HEK293T (cell line): ENCODE measurements around the gene SLC39A12.
"Not testable (repeated sequence)": the region's sequence is repeated elsewhere in the genome, so short reads cannot be mapped to it uniquely, and the experiment has no call there.

Experiments
- CTCF ChIA-PET: fragments of 350-600 bp; formaldehyde crosslinking; extraction: SDS; loops from one replicate; lab custom pipeline; 2021; ENCODE audit warnings: antibody characterized with exemption, inconsistent platforms; lab: Yijun Ruan, JAX
- POLR2A ChIA-PET: fragments of 350-600 bp; formaldehyde crosslinking; extraction: SDS; loops from one replicate; lab custom pipeline; 2020; ENCODE audit warnings: antibody characterized with exemption, inconsistent platforms; lab: Yijun Ruan, JAX
- DNase-seq: peaks from one replicate; pipeline ENCODE4 v3.0.0; 2012; ENCODE audit warnings: mixed read lengths; ENCODE audit errors: extremely low spot score
- ARNT ChIP-seq: fragments of 450-650 bp; IDR thresholded peaks from 2 replicates; pipeline ENCODE4 v1.6.1; 2017; ENCODE audit warnings: mild to moderate bottlenecking
- BHLHE40 ChIP-seq: fragments of 450-650 bp; IDR thresholded peaks from 2 replicates; pipeline ENCODE4 v1.6.1; 2016; ENCODE audit warnings: mild to moderate bottlenecking, moderate library complexity, borderline replicate concordance
- CTBP1 ChIP-seq: fragments of 450-650 bp; IDR thresholded peaks from 2 replicates; pipeline ENCODE4 v1.6.1; 2016; ENCODE audit warnings: borderline replicate concordance
- ELF4 ChIP-seq: fragments of 450-650 bp; IDR thresholded peaks from 2 replicates; pipeline ENCODE4 v1.6.1; 2017; ENCODE audit warnings: antibody characterized with exemption
- FOXA1 ChIP-seq: fragments of 450-650 bp; IDR thresholded peaks from 2 replicates; pipeline ENCODE4 v1.6.1; 2016; ENCODE audit warnings: mild to moderate bottlenecking
- FOXK2 ChIP-seq: fragments of 450-650 bp; IDR thresholded peaks from 2 replicates; pipeline ENCODE4 v1.6.1; 2016; ENCODE audit warnings: mild to moderate bottlenecking
- FOXM1 ChIP-seq: fragments of 450-650 bp; IDR thresholded peaks from 2 replicates; pipeline ENCODE4 v1.6.1; 2017; ENCODE audit warnings: mild to moderate bottlenecking, borderline replicate concordance
- HDGF ChIP-seq: fragments of 450-650 bp; IDR thresholded peaks from 2 replicates; pipeline ENCODE4 v1.6.1; 2017; ENCODE audit warnings: antibody characterized with exemption, borderline replicate concordance
- L3MBTL2 ChIP-seq: fragments of 450-650 bp; conservative IDR thresholded peaks from 2 replicates; pipeline ENCODE4 v1.6.1; 2016; ENCODE audit warnings: mild to moderate bottlenecking
- LEF1 ChIP-seq: fragments of 450-650 bp; IDR thresholded peaks from 2 replicates; pipeline ENCODE4 v1.6.1; 2017; ENCODE audit warnings: mild to moderate bottlenecking, borderline replicate concordance
- NFRKB ChIP-seq: fragments of 450-650 bp; IDR thresholded peaks from 2 replicates; pipeline ENCODE4 v1.6.1; 2016; ENCODE audit warnings: mild to moderate bottlenecking, moderate library complexity
- SP1 ChIP-seq: fragments of 450-650 bp; IDR thresholded peaks from 2 replicates; pipeline ENCODE4 v1.6.1; 2017
- SUZ12 ChIP-seq: fragments of 450-650 bp; IDR thresholded peaks from 2 replicates; pipeline ENCODE4 v1.6.1; 2016; ENCODE audit warnings: mild to moderate bottlenecking
- TARDBP ChIP-seq: fragments of 450-650 bp; IDR thresholded peaks from 2 replicates; pipeline ENCODE4 v1.6.1; 2016
- ZNF384 ChIP-seq: fragments of 450-650 bp; IDR thresholded peaks from 2 replicates; pipeline ENCODE4 v1.6.1; 2016
- TF ChIP-seq, protein P1 (sequence below): fragments of 450-650 bp; IDR thresholded peaks from 2 replicates; pipeline ENCODE4 v1.6.1; 2016

Gene SLC39A12

DNA sequence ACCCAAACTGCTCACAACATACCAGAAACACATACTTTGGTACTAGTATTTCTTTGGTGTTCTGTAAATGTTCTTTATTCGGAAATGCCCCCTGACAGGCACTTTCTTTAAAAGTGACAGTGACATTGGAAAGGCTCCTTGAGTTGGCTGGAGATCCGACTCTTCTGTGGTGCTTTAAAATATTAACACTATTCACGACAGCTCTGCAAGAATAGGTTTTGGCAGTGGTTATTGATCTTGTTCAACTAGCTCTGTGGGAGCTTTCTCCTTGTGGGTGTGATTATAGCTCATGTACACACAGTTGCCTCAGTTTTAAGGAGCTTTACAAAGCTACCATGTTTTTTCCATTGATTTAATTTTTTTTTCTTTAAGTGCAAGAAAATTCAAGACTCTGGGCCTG lies 30.3 kb upstream of the SLC39A12 start:
- ChIA-PET POLR2A (no interaction called here), CTCF (no interaction called here)
- DNase-seq, result no peak
- no peak for TF ChIP-seq SUZ12
- TF ChIP-seq, protein P1, sequence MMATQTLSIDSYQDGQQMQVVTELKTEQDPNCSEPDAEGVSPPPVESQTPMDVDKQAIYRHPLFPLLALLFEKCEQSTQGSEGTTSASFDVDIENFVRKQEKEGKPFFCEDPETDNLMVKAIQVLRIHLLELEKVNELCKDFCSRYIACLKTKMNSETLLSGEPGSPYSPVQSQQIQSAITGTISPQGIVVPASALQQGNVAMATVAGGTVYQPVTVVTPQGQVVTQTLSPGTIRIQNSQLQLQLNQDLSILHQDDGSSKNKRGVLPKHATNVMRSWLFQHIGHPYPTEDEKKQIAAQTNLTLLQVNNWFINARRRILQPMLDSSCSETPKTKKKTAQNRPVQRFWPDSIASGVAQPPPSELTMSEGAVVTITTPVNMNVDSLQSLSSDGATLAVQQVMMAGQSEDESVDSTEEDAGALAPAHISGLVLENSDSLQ, result no peak
- no peak for TF ChIP-seq L3MBTL2
- no peak for TF ChIP-seq FOXM1
- TF ChIP-seq SP1, result no peak
- no peak for TF ChIP-seq ELF4
- no peak for TF ChIP-seq TARDBP
- TF ChIP-seq ZNF384, result no peak
- no peak for TF ChIP-seq NFRKB
- TF ChIP-seq CTBP1, result no peak
- no peak for TF ChIP-seq LEF1
- no peak for TF ChIP-seq HDGF
- TF ChIP-seq FOXA1, result no peak
- no peak for TF ChIP-seq FOXK2
- no peak for TF ChIP-seq BHLHE40

DNA sequence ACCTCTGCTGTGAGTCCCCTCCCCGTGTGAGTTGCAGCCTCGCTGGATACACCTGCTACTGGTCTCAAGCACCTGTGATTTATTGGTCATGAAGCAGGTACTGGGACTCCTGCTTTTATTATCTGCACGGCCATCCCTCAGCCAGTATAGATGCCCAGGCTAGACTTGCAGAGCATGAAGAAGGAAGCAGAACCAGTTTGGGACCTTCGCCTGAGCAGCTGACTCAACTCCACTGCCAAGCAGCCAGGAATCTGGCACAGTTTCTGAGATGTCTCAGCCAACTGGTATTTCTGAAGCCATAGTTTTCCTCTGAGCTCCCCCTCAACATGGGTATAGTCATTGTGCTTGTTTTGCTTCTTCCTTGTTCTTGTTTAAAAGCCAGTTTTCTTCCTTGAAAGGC lies 28.0 kb upstream of the SLC39A12 start:
- no peak for DNase-seq
- ChIA-PET CTCF (no interaction called here), POLR2A (no interaction called here)
- TF ChIP-seq FOXA1, result no peak
- no peak for TF ChIP-seq SP1
- no peak for TF ChIP-seq BHLHE40
- no peak for TF ChIP-seq LEF1
- TF ChIP-seq FOXK2, result no peak
- no peak for TF ChIP-seq FOXM1
- no peak for TF ChIP-seq SUZ12
- no peak for TF ChIP-seq ZNF384
- no peak for TF ChIP-seq TARDBP
- no peak for TF ChIP-seq ELF4
- TF ChIP-seq HDGF, result no peak
- TF ChIP-seq, protein P1, result no peak

DNA sequence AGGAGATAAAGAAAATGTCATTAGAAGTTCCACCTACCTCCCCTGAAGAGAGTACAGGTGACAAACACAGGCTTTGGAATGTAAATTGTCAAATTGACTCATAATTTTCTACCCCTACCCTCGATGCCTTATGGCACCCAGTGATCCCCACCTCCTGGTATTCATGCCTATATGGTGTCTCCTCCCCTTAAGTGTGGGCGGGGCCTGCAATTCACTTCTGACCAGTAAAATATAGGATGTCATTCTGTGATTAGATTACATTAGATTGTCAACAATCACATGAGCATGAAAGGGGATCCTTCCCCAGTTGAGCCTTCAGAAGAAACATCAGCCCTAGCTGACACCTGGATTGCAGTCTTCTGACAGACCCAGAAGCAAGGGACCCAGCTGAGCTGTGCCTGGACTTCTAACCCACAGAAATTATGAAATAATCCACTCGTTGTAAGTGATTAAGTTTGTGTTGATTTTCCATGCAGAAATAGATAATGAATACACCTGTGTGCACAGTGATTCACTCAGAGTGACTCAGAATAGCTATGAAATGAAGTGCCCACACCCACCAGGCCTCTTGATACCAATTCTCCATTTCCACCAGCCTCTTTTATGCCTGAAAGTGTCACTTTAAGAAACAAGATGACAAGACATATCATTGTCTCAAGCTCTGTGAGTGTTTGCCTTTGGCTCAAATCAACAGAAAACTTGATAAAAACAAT lies 8.5 kb upstream of the SLC39A12 start:
- ChIA-PET CTCF (interaction anchor here (0.6 kb wide), 1 partner anchor 45 kb away, joined by 3 read pairs; no protein-coding TSS in a partner anchor), POLR2A (no interaction called here)
- TF ChIP-seq ARNT (no peak), SP1 (no peak), HDGF (no peak), ZNF384 (no peak), ELF4 (no peak), CTBP1 (no peak), NFRKB (no peak), FOXA1 (no peak), BHLHE40 (no peak), FOXM1 (no peak), FOXK2 (no peak), LEF1 (no peak), L3MBTL2 (no peak), SUZ12 (no peak)
- TF ChIP-seq, protein P1, result no peak

DNA sequence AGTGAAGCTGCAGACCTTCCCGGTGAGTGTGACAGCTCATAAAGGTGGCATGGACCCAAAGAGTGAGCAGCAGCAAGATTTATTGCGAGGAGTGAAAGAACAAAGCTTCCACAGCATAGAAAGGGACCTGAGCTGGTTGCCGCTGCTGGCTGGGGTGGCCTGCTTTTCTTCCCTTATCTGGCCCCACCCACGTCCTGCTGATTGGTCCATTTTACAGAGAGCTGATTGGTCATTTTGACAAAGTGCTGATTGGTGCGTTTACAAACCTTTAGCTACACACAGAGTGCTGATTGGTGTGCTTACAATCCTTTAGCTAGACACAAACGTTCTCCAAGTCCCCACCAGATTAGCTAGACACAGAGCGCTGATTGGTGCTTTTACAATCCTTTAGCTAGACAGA lies 1.4 kb upstream of the SLC39A12 start:
- CTCF ChIA-PET, DNase-seq, POLR2A ChIA-PET: not testable (repeated sequence)

More for the DNA sequence above, 8.5 kb upstream of the SLC39A12 start:
- DNase-seq, result no peak

DNA sequence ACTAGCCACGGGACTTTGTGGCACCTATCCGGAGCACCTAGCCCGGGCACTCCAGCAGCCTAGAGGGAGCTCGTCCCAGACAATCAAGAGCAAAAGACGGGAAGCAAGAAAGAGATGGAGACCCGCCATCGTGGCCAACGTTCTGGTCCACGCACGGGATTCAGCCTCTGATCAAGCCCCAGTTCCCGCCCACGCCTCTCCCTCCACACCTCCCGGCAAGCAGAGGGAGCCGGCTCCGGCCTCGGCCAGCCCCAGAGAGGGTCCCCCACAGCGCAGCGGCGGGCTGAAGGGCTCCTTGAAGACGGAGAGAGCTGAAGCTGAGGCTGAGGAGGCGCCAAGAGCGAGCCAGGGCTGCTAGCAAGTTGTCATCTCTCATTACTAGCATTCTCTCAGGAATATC lies 992 bp upstream of the SLC39A12 start:
- ChIA-PET POLR2A (no interaction called here), CTCF (no interaction called here)
- DNase-seq, result no peak
- TF ChIP-seq L3MBTL2 (no peak), FOXK2 (no peak), SUZ12 (no peak), NFRKB (no peak), ZNF384 (no peak), CTBP1 (no peak), FOXM1 (no peak), TARDBP (no peak), ELF4 (no peak), FOXA1 (no peak), HDGF (no peak), BHLHE40 (no peak), LEF1 (no peak), SP1 (no peak), ARNT (no peak)
- TF ChIP-seq, protein P1, result no peak

DNA sequence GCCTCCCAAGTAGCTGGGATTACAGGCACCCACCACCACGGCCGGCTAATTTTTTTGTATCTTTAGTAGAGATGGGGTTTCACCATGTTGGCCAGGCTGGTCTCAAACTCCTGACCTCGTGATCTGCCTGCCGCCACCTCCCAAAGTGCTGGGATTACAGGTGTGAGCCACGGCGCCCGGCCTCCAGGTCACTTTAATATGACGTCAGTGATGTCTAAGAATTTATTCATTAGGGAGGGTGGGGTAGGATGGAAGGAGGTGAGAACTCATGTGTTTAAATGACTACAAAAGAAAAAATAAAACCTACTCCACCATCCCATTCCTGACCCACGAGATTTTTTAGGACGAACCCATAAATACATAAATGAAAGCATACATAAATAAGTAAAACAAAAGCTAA lies 2.7 kb downstream of the SLC39A12 start:
- CTCF ChIA-PET, POLR2A ChIA-PET, DNase-seq: not testable (repeated sequence)
